ENCODE measurements around the gene UNC45A. TPM values are rescaled to one million over a fixed set of nuclear protein-coding genes. Genes with fewer than 3 reads are reported as not detected.

The UNC45A gene
- total and polyA plus RNA-seq, 12 donors = 19.2 to 28.0 (median 25.2) TPM

- no peak for TF ChIP-seq CTCF (IDR thresholded peaks at IDR 0.05)
- ATAC-seq (peak in 1 of 8 donors; percentile 18), DNase-seq (no peak)
- Histone ChIP-seq H3K36me3 (peaks cover 0 to 6% (median 0%) of the 10 kb centered on the region in 9 donors), H3K4me3 (no peak overlapping the region), H3K4me1 (peaks cover 0 to 23% (median 0%) of the 10 kb centered on the region in 9 donors), H3K27ac (peak overlapping the region in 1 of 10 donors; percentile 46), H3K9me3 (no peaks in the 10 kb centered on the region), H3K27me3 (no peaks in the 10 kb centered on the region)
- 56 to 61% methylated on average over 6 of the region's 6 CpGs for WGBS, 2 donors
- intact Hi-C loops (cut with DNase I) = no loop called here
Observed at GRCh38 chr15:90988296-90988695, 53.2 kb downstream of the UNC45A start.

- Histone ChIP-seq H3K36me3 (no peaks in the 10 kb centered on the region), H3K27me3 (no peaks in the 10 kb centered on the region), H3K9me3 (no peaks in the 10 kb centered on the region), H3K4me1 (peaks cover 0 to 28% (median 5%) of the 10 kb centered on the region in 9 donors), H3K27ac (no peak overlapping the region), H3K4me3 (no peak overlapping the region)
- no peak for DNase-seq
- TF ChIP-seq CTCF (IDR thresholded peaks at IDR 0.05) = no peak
- intact Hi-C loops (cut with DNase I) = no loop called here
- ATAC-seq = no peak
- WGBS, 2 donors = 92 to 95% methylated on average over 7 of the region's 7 CpGs
Observed at GRCh38 chr15:90989040-90989768, 54.1 kb downstream of the UNC45A start.

- no peaks in the 10 kb centered on the region for H3K36me3 ChIP-seq
- H3K27ac ChIP-seq = no peak overlapping the region
- no peaks in the 10 kb centered on the region for H3K9me3 ChIP-seq
- H3K4me1 ChIP-seq = peaks cover 0 to 32% (median 5%) of the 10 kb centered on the region in 9 donors
- WGBS, 2 donors = 98 to 99% methylated on average over 4 of the region's 4 CpGs
- no peak for ATAC-seq
- TF ChIP-seq CTCF (IDR thresholded peaks at IDR 0.05) = no peak
- intact Hi-C loops (cut with DNase I) = loop anchor here in 2 of 10 donors (5.0 kb wide), 1 partner anchor 33 kb away; no protein-coding TSS in a partner anchor
- no peak overlapping the region for H3K4me3 ChIP-seq
- DNase-seq = no peak
- H3K27me3 ChIP-seq = no peaks in the 10 kb centered on the region
Observed at GRCh38 chr15:90990446-90990845, 55.4 kb downstream of the UNC45A start.

- intact Hi-C loops (cut with DNase I) = loop anchor here in 2 of 10 donors (5.0 kb wide), 1 partner anchor 34 kb away; no protein-coding TSS in a partner anchor
- DNase-seq = no peak
- WGBS, 2 donors = 81 to 90% methylated on average over 6 of the region's 6 CpGs
Observed at GRCh38 chr15:90991587-90992285, 56.7 kb downstream of the UNC45A start.

More at GRCh38 chr15:90991587-90992285, 56.7 kb downstream of the UNC45A start:
- no peak overlapping the region for H3K27ac ChIP-seq
- H3K4me3 ChIP-seq = no peak overlapping the region
- H3K36me3 ChIP-seq = peaks cover 0 to 2% (median 0%) of the 10 kb centered on the region in 9 donors
- no peak for TF ChIP-seq CTCF (IDR thresholded peaks at IDR 0.05)
- no peak for ATAC-seq
- H3K9me3 ChIP-seq = no peaks in the 10 kb centered on the region
- H3K27me3 ChIP-seq = no peaks in the 10 kb centered on the region
- H3K4me1 ChIP-seq = peaks cover 0 to 33% (median 5%) of the 10 kb centered on the region in 9 donors
